Left renal cortex interstitium (tissue), 4 donors: ENCODE measurements around the gene ABCC8. TPM values are rescaled to one million over a fixed set of nuclear protein-coding genes. Genes with fewer than 3 reads are reported as not detected.

Experiments
- DNase-seq, 4 donors: peaks; one replicate each; pipeline ENCODE4 v3.0.0-alpha.2; 2013; ENCODE audit warnings: low read depth in 4 of 4, low spot score in 2 of 4, missing footprints in 1 of 4
- polyA plus RNA-seq, 4 donors: library from polyadenylated mRNA; unstranded; fragments of 120-200 nt; gene quantifications; one replicate each; pipeline ENCODE4 v1.2.1, GENCODE V29; 2013; ENCODE audit not compliant: insufficient read length in 4 of 4

Gene ABCC8
- polyA plus RNA-seq, 4 donors, result 1.2 to 2.2 (median 1.9) TPM

GRCh38 chr11:17389957-17390649 lies 86.5 kb downstream of the ABCC8 start:
- no peak for DNase-seq

DNA sequence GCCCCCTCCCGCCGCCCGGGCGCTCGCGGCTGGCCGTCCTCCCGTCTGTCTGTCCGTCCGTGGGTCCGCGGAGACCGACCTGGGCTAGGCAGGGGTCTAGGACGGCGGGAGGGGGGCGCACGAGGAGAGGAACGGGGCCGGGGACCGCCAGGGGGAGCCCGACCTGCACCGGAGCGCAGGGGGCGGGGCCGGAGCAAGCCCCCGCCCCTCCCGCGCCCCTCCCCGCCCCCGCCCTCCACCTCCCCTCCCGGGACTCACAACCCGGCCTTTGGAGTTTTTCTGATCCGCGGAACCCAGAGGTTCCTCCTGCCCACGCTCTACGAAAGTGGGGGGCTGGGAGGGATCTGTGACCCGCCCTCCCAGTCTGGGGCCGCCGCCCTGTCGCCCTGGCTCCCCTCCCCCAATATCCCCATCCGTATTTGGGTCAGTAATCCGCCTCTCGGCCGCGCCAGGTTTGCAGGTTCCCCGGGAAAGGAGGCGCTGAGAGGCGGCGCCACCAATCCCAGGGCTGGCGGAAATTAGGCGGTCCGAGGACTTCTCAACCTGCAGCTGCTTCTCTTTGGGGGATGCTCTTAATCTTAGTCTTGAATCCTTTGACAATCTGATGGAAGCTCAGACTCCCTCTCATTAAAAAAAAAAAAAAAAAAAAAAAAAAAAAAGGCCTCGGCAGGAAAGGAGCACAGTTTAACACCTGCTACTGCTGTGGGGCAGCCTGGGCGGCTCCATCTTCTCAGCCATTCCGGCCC lies 87.3 kb downstream of the ABCC8 start:
- peak; percentile 57 to 67 (median 62) for DNase-seq

GRCh38 chr11:17388609-17389210 lies 87.9 kb downstream of the ABCC8 start, which contains the start of gene KCNJ11:
KCNJ11 (minus strand) TSS chr11:17388659; CDS start chr11:17388091, 568 bp downstream.
- DNase-seq, result no peak

- no peak for DNase-seq
Measured at GRCh38 chr11:17387811-17388210, 88.8 kb downstream of the ABCC8 start.

GRCh38 chr11:17387254-17387653 lies 89.4 kb downstream of the ABCC8 start:
- DNase-seq, result no peak

GRCh38 chr11:17386331-17387084 lies 90.1 kb downstream of the ABCC8 start:
- DNase-seq, result no peak

GRCh38 chr11:17385926-17386325 lies 90.7 kb downstream of the ABCC8 start:
- DNase-seq, result no peak

DNA sequence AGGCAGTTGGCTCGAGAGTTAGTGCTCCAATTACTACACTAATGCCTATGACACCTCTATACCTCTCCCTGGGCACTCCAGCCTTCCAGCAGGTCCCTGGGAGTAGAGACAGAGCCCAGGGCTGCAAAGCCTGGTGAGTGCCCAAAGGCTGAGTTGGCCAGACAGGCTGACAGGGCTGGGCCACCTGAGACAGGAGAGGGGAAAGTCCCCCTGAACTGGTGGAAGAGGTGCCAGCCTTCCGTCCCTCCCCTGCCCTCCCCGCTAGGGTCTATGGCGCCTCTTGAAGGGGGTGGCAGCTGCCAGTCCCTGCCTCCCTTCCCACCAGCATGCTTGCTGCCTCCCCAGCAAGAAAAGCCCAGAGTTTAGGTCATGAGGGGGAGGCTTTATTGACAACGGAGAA lies 91.2 kb downstream of the ABCC8 start:
- no peak for DNase-seq

DNA sequence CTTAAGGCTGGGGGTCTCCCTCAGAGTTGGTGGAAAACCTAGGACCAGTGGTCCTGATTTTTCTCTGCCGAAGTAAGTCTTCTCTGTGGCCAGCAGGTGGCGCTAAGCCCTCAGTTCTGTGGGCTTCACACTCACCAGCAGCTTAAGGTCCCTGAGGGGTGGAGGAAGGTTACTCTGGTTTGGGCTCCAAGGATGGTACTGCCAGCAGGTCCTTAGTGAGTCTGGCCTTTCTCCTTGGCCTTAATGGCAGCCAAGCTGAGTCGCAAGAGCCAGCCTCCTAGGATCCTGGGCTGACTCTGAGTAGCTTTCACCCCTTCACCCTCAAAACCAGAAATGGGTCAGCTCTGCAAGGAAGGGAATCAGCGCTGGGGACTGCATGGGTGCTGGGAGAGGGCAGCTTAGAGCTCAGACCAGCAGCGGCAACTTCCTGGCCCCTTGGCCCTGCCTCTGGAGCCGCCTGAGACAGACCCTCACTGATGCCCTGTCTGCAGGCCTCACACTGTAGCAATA lies 92.6 kb downstream of the ABCC8 start:
- peak; percentile 48 to 84 (median 54) for DNase-seq

DNA sequence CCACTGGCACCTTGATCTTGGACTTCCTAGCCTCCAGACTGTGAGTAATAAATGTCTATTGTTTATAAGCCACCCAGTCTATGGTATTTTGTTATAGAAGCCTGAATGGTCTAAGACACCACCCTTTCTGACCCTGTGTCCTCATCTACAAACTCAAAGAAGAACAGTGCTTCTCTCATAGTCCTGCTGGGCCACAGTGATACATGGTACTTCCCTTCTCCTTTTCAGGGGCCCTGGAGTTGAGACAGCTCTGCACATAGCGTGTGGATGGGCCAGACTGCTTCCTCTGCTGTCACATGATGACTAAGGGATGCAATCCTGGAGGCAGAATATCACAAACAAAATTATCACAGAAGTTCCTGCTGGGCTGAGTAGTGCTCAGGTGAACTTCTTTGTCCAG lies 93.2 kb downstream of the ABCC8 start:
- no peak for DNase-seq

GRCh38 chr11:17382046-17382728 lies 94.5 kb downstream of the ABCC8 start:
- DNase-seq, result no peak

- DNase-seq, result no peak
Measured at GRCh38 chr11:17381156-17381555, 95.5 kb downstream of the ABCC8 start.

- no peak for DNase-seq
Measured at GRCh38 chr11:17379383-17380180, 97.1 kb downstream of the ABCC8 start.

DNA sequence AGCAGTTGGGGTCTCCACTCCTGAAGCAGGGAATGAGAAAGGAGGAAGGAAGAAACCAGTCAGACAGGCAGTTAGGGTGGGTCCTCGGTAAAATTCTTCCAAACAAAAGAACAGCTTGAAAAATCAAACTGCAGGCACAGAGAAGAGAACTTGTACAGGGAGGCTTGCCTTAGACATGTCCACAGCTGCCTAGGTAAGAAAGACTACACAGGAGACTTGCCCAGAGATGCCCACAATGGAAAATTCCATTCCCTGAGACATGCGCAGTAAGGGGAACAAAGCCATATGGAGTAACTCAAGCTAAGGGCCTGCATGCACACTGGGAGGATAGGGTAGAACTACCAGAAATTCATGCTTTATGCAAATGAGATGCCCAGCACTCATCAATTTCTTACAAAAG lies 98.0 kb downstream of the ABCC8 start:
- DNase-seq, result no peak

DNA sequence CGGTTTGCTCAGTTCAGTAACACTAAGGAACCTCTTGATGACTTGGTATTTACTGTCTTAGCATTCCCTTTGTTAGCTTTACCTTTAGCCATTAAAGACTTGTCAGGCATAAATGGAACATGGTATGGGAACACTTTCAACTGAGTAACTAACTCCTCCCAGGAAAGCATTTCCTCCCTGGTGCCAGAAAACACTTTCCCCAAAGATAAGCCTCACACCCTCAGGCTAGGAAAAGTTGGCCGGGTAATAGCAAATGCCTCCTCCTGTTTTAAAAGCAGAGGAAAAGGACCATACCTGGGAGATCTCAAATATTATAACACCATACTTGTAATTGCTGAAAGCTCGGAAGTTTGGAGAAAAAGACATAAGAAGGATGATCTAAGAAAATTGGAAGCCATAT lies 100.2 kb downstream of the ABCC8 start:
- DNase-seq, result no peak

GRCh38 chr11:17375547-17375946 lies 101.1 kb downstream of the ABCC8 start:
- DNase-seq, result no peak

DNA sequence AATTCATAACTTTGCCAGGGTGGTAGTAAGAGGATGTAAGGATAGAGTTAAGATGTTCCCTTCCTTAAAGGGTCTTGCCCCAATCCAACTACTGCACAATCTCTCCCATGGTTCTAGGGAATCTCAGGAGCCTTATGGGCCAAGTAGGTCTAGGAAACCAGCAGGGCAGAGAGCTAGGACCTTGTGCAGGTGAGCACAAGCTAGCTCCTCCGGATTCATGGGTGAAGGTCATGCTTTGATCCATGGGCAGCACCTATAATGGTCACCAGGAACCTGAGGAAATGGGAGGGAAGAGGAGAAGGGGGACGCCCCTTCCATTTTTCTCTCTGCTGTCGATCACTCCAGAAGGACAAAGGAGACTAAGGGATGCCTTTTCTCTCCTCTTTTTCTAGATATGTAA lies 105.0 kb downstream of the ABCC8 start:
- no peak for DNase-seq

DNA sequence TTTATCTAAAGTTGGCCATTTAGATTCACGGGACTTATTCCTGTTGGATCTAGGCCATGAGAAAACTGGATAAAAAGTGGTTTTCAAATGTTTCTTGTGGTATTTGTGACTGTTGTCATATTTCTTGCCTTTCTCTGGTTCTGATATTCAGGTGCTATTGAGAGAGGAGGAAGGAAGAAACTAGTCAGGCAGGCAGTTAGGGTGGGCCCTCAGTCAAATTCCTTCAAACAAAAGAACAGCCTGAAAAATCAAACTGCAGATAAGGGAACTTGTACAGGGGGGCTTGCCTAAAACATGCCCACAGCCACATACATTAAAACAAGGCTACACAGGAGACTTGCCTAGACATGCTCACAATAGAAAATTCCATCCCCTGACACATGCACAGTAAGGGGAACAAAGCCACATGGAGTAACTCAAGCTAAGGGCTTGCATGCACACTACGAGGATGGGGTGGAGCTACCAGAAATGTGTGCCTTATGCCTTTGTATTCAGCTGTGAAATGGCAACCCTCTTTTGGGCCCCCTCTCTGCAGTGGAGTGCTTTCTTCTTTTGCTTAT lies 106.9 kb downstream of the ABCC8 start:
- DNase-seq, result no peak

DNA sequence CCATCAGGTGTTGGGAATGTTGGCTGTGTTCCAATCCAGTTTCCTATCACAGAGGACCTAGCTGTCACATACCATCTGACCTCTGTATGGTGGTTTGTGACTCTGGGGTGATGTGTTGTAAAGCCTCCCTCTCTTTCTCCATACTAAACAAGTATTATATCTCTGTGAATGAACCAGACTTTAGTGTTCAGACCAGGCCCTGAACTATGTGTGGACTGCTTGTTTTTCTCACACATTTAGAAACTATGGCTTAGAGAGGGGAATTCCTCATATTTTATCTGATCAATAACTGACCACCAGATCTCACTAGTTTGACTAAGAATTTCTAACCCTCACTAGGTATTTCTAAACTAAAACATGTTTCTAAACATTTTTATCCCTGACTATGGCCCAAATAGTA lies 107.6 kb downstream of the ABCC8 start:
- no peak for DNase-seq
